Left lung (tissue), 14 donors: ENCODE results near the gene FMN1. TPM values are rescaled to one million over a fixed set of nuclear protein-coding genes. Genes with fewer than 3 reads are reported as not detected.

Experiments
- ATAC-seq: fragments of 200-7000 bp; cut with Tn5 transposase; one replicate; pipeline ENCODE4 v1.9.1; 2020; ENCODE audit warnings: moderate library complexity
- DNase-seq, 4 donors: peaks; one replicate each; pipeline ENCODE4 v3.0.0-alpha.2; 2013 to 2020
- H3K27ac ChIP-seq, 2 donors: fragments of 200-600 bp; sonication (generic) in 1 of 2; one replicate each; pipeline versions ENCODE4 v1.5.0 to v1.8.0; 2020 to 2021
- H3K27me3 ChIP-seq, 2 donors: fragments of 200-600 bp; sonication (generic) in 1 of 2; one replicate each; pipeline versions ENCODE4 v1.5.0 to v1.8.0; 2020 to 2021
- H3K36me3 ChIP-seq, 2 donors: fragments of 200-600 bp; sonication (generic) in 1 of 2; one replicate each; pipeline versions ENCODE4 v1.5.0 to v1.8.0; 2020 to 2021
- H3K4me1 ChIP-seq, 2 donors: fragments of 200-600 bp; one replicate each; pipeline ENCODE4 v1.8.0; 2021
- H3K4me3 ChIP-seq, 2 donors: fragments of 200-600 bp; sonication (generic) in 1 of 2; one replicate each; pipeline versions ENCODE4 v1.5.0 to v1.8.0; 2020 to 2021; ENCODE audit warnings: mild to moderate bottlenecking in 1 of 2
- H3K9me3 ChIP-seq, 2 donors: fragments of 200-600 bp; sonication (generic) in 1 of 2; one replicate each; pipeline versions ENCODE4 v1.5.0 to v1.8.0; 2020 to 2021
- intact Hi-C, 2 donors: fragments of 100-400 bp; cut with DNase I; formaldehyde crosslinking; loops; one replicate each; pipeline versions ENCODE4 v1.11.2 to v1.14.2; 2022
- long read RNA-seq, 12 donors: library from polyadenylated mRNA in 2 of 12; unstranded in 2 of 12; transcript quantifications; one replicate each; pipeline ENCODE4 v2.0.0 and lab custom pipeline, GENCODE V29; 2019 to 2026
- polyA plus RNA-seq, 6 donors: library from polyadenylated mRNA; unstranded; fragments of 120-200 nt; gene quantifications; one replicate each; pipeline ENCODE4 v1.2.1, GENCODE V29; 2013; ENCODE audit not compliant: insufficient read length in 6 of 6
- total RNA-seq, 2 donors: library from RNA; stranded (reverse); fragmentation: NEBNext Ultra II Directional; extraction: Animal tissue kit (Norgen Biotek cat#: 25700); gene quantifications; one replicate each; pipeline ENCODE4 v1.2.1, GENCODE V29; 2021
- TF ChIP-seq, protein P1 (sequence below), 2 donors: fragments of 200-600 bp; sonication (generic) in 1 of 2; IDR thresholded peaks; one replicate each; pipeline versions ENCODE4 v1.5.0 to v1.8.0; 2021; ENCODE audit warnings: antibody characterized with exemption in 2 of 2
- donor health status: DM: no; HTN: yes; CAD: no.
- donor health status: DM: no; HTN: no; CAD: no.

The FMN1 gene
- total RNA-seq = 10 to 100 TPM; 32.6 to 45.2 TPM
- 10 to 100 TPM in 1 of 6 donors, 1 to 10 TPM in 5; 4.6 to 11.1 (median 8.1) TPM for polyA plus RNA-seq
- long read RNA-seq, donor 1 = 0 reads
- long read RNA-seq, donor 2, full-length matches to known transcripts = 1 of 1 reads
- long read RNA-seq, donor 2, partial matches to known transcripts = 0 of 1 reads
- long read RNA-seq, donor 2, other reads (novel, unspliced or antisense) = 0 of 1 reads
- long read RNA-seq, donor 3 = 0 reads
- long read RNA-seq, donor 4, partial matches to known transcripts = 2 of 3 reads
- long read RNA-seq, donor 4, other reads (novel, unspliced or antisense) = 1 of 3 reads
- long read RNA-seq, donor 5 = 0 reads
- long read RNA-seq, donor 6 = 0 reads
- long read RNA-seq, donor 7 = 0 reads
- long read RNA-seq, donor 8 = 0 reads
- long read RNA-seq, donor 9 = 0 reads
- long read RNA-seq, donor 10, partial matches to known transcripts = 0 of 1 reads
- long read RNA-seq, donor 10, other reads (novel, unspliced or antisense) = 1 of 1 reads
- long read RNA-seq, donor 11 = 0 reads
- long read RNA-seq, donor 12 = 0 reads

GRCh38 chr15:33194704-33195670, at the start of gene FMN1:
TSS of gene FMN1 (minus strand) at chr15:33194714. CDS start at chr15:33154914, 39,800 bp downstream.
- peaks cover 0 to 37% of the 10 kb centered on the region in 2 donors for H3K27me3 ChIP-seq
- H3K4me1 ChIP-seq = peaks cover 0 to 7% of the 10 kb centered on the region in 2 donors
- intact Hi-C loops = no loop called here
- peak; percentile 75 to 96 (median 93) for DNase-seq
- H3K36me3 ChIP-seq = no peaks in the 10 kb centered on the region
- H3K27ac ChIP-seq = no peak within 1 kb of the TSS
- TF ChIP-seq, protein P1, sequence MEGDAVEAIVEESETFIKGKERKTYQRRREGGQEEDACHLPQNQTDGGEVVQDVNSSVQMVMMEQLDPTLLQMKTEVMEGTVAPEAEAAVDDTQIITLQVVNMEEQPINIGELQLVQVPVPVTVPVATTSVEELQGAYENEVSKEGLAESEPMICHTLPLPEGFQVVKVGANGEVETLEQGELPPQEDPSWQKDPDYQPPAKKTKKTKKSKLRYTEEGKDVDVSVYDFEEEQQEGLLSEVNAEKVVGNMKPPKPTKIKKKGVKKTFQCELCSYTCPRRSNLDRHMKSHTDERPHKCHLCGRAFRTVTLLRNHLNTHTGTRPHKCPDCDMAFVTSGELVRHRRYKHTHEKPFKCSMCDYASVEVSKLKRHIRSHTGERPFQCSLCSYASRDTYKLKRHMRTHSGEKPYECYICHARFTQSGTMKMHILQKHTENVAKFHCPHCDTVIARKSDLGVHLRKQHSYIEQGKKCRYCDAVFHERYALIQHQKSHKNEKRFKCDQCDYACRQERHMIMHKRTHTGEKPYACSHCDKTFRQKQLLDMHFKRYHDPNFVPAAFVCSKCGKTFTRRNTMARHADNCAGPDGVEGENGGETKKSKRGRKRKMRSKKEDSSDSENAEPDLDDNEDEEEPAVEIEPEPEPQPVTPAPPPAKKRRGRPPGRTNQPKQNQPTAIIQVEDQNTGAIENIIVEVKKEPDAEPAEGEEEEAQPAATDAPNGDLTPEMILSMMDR (IDR thresholded peaks at IDR 0.05) = no peak
- peak within 1 kb of the TSS; percentile 33 to 52 for H3K4me3 ChIP-seq
- peak; percentile 100 for ATAC-seq
- no peaks in the 10 kb centered on the region for H3K9me3 ChIP-seq

DNA sequence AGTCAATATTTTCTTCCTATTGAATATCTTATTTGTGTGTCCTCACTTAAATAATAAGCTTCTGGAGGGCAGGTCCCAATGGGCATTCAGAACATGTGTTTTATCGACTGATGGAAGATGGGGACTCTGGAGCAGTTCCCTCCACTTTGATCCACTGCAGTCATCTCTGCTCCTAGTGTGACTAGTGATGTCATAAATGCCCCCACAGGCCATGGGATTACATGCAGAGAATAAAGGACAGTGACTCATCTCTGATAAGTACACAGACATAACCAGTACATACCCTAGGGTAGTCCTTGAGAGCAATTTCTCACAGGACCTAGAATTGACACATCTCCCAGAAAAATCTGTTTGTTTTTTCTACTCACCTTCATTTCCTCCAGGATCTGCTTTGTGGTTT, 49.4 kb upstream of the FMN1 start:
- Histone ChIP-seq H3K4me3 (no peak overlapping the region), H3K9me3 (no peaks in the 10 kb centered on the region), H3K36me3 (no peaks in the 10 kb centered on the region), H3K27ac (no peak overlapping the region), H3K4me1 (no peaks in the 10 kb centered on the region), H3K27me3 (no peaks in the 10 kb centered on the region)
- intact Hi-C loops = no loop called here
- TF ChIP-seq, protein P1 (IDR thresholded peaks at IDR 0.05) = no peak
- DNase-seq (no peak), ATAC-seq (no peak)

DNA sequence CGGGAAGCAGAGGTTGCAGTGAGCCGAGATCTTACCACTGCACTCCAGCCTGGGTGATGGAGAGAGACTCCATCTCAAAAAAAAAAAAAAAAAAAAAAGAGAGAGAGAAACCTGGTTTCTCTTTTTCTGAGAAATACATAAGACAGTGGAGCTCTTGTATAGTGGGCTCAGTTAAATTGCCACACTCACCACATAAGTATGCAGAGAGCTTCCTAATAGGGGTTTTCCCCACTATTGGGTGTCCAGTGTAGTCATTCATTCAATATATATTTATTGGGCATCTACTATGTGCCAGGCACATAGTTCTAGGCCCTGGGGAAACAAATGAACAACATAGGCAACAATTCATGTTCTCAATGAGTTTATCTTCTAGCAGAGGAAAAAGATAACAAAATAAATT, 48.9 kb upstream of the FMN1 start:
- no peak for DNase-seq
- TF ChIP-seq, protein P1 (IDR thresholded peaks at IDR 0.05) = no peak
- intact Hi-C loops = no loop called here
- no peaks in the 10 kb centered on the region for H3K36me3 ChIP-seq
- H3K27ac ChIP-seq = no peak overlapping the region
- no peaks in the 10 kb centered on the region for H3K27me3 ChIP-seq
- H3K4me1 ChIP-seq = no peaks in the 10 kb centered on the region
- no peak for ATAC-seq
- H3K9me3 ChIP-seq = no peaks in the 10 kb centered on the region
- no peak overlapping the region for H3K4me3 ChIP-seq

GRCh38 chr15:33242669-33243191, 48.2 kb upstream of the FMN1 start:
- peaks cover 0 to 5% of the 10 kb centered on the region in 2 donors for H3K27me3 ChIP-seq
- no peak for DNase-seq
- H3K4me3 ChIP-seq = no peak overlapping the region
- ATAC-seq = peak; percentile 63
- TF ChIP-seq, protein P1 (IDR thresholded peaks at IDR 0.05) = no peak
- H3K36me3 ChIP-seq = no peaks in the 10 kb centered on the region
- intact Hi-C loops = no loop called here
- no peaks in the 10 kb centered on the region for H3K4me1 ChIP-seq
- no peak overlapping the region for H3K27ac ChIP-seq
- no peaks in the 10 kb centered on the region for H3K9me3 ChIP-seq
